ENCODE data around the gene GPR176. TPM values are rescaled to one million over a fixed set of nuclear protein-coding genes. Genes with fewer than 3 reads are reported as not detected.

The GPR176 gene
- total RNA-seq, 1 experiment from 2014 or later: 9.8 TPM

- BruUV-seq (replicated peaks): no TSS peak
- no peaks in the 10 kb centered on the region for H3K27me3 Mint-ChIP-seq (ENCODE audit: insufficient read depth, unreplicated experiment)
- CTCF ChIA-PET: no interaction called here
- H3K36me3 Mint-ChIP-seq (ENCODE audit: insufficient read depth, unreplicated experiment): no peaks in the 10 kb centered on the region
- H3K27ac Mint-ChIP-seq (ENCODE audit: unreplicated experiment): peak overlapping the region; percentile 22
- no peaks in the 10 kb centered on the region for H3K27me3 ChIP-seq (replicated peaks; ENCODE audit: control insufficient read depth, insufficient read depth, low read length)
- no peaks in the 10 kb centered on the region for H3K9me3 ChIP-seq
- no peak overlapping the region for H3K4me3 Mint-ChIP-seq (ENCODE audit: unreplicated experiment)
- no peak for DNase-seq
- H3K36me3 ChIP-seq (ENCODE audit: control insufficient read depth, insufficient read depth, low read length): no peaks in the 10 kb centered on the region
- no peaks in the 10 kb centered on the region for H3K4me1 ChIP-seq
- TF ChIP-seq CTCF (IDR thresholded peaks at IDR 0.05; ENCODE audit: insufficient read depth in 1 of 2, low read depth in 1 of 2, low read length in 1 of 2, severe bottlenecking in 1 of 2, unreplicated experiment in 1 of 2): no peak
- H3K4me1 Mint-ChIP-seq (ENCODE audit: low read depth, unreplicated experiment): no peaks in the 10 kb centered on the region
- H3K4me3 ChIP-seq (ENCODE audit: low read depth, low read length): no peak overlapping the region
- H3K9me3 Mint-ChIP-seq (ENCODE audit: unreplicated experiment): peaks cover 8% of the 10 kb centered on the region
- intact Hi-C loops (cut with micrococcal nuclease; ENCODE audit: unreplicated experiment): no loop called here
- POLR2A ChIA-PET: no interaction called here
Measured at GRCh38 chr15:39854161-39854560, 65.9 kb downstream of the GPR176 start.

GRCh38 chr15:39852250-39852649, 67.8 kb downstream of the GPR176 start:
- H3K27me3 ChIP-seq (replicated peaks; ENCODE audit: control insufficient read depth, insufficient read depth, low read length): no peaks in the 10 kb centered on the region
- Mint-ChIP-seq H3K4me3 (ENCODE audit: unreplicated experiment) (no peak overlapping the region), H3K36me3 (ENCODE audit: insufficient read depth, unreplicated experiment) (no peaks in the 10 kb centered on the region), H3K4me1 (ENCODE audit: low read depth, unreplicated experiment) (no peaks in the 10 kb centered on the region), H3K27ac (ENCODE audit: unreplicated experiment) (no peak overlapping the region), H3K27me3 (ENCODE audit: insufficient read depth, unreplicated experiment) (no peaks in the 10 kb centered on the region), H3K9me3 (ENCODE audit: unreplicated experiment) (no peaks in the 10 kb centered on the region)
- DNase-seq: no peak
- H3K36me3 ChIP-seq (ENCODE audit: control insufficient read depth, insufficient read depth, low read length): no peaks in the 10 kb centered on the region
- no peaks in the 10 kb centered on the region for H3K9me3 ChIP-seq
- intact Hi-C loops (cut with micrococcal nuclease; ENCODE audit: unreplicated experiment): no loop called here
- H3K4me1 ChIP-seq: no peaks in the 10 kb centered on the region
- no TSS peak for BruUV-seq (replicated peaks)
- ChIA-PET CTCF (no interaction called here), POLR2A (no interaction called here)
- no peak overlapping the region for H3K4me3 ChIP-seq (ENCODE audit: low read depth, low read length)
- TF ChIP-seq CTCF (IDR thresholded peaks at IDR 0.05; ENCODE audit: insufficient read depth in 1 of 2, low read depth in 1 of 2, low read length in 1 of 2, severe bottlenecking in 1 of 2, unreplicated experiment in 1 of 2): no peak

GRCh38 chr15:39851500-39852092, 68.5 kb downstream of the GPR176 start:
- Mint-ChIP-seq H3K27ac (ENCODE audit: unreplicated experiment) (no peak overlapping the region), H3K9me3 (ENCODE audit: unreplicated experiment) (no peaks in the 10 kb centered on the region), H3K36me3 (ENCODE audit: insufficient read depth, unreplicated experiment) (no peaks in the 10 kb centered on the region), H3K4me3 (ENCODE audit: unreplicated experiment) (no peak overlapping the region), H3K4me1 (ENCODE audit: low read depth, unreplicated experiment) (no peaks in the 10 kb centered on the region), H3K27me3 (ENCODE audit: insufficient read depth, unreplicated experiment) (no peaks in the 10 kb centered on the region)
- Histone ChIP-seq H3K4me3 (ENCODE audit: low read depth, low read length) (no peak overlapping the region), H3K9me3 (no peaks in the 10 kb centered on the region), H3K36me3 (ENCODE audit: control insufficient read depth, insufficient read depth, low read length) (no peaks in the 10 kb centered on the region), H3K27me3 (replicated peaks; ENCODE audit: control insufficient read depth, insufficient read depth, low read length) (no peaks in the 10 kb centered on the region), H3K4me1 (no peaks in the 10 kb centered on the region)
- DNase-seq: no peak
- ChIA-PET POLR2A (no interaction called here), CTCF (no interaction called here)
- no TSS peak for BruUV-seq (replicated peaks)
- intact Hi-C loops (cut with micrococcal nuclease; ENCODE audit: unreplicated experiment): no loop called here
- TF ChIP-seq CTCF (IDR thresholded peaks at IDR 0.05; ENCODE audit: insufficient read depth in 1 of 2, low read depth in 1 of 2, low read length in 1 of 2, severe bottlenecking in 1 of 2, unreplicated experiment in 1 of 2): no peak
